GM12891 (cell line): Measurements from ENCODE around the gene ALKBH6.

Experiments used
- PAX5 ChIP-seq: IDR thresholded peaks from 2 replicates; pipeline ENCODE4 v1.6.1; 2011; ENCODE audit warnings: low read length, moderate library complexity, mild to moderate bottlenecking; ENCODE audit not compliant: insufficient read depth, severe bottlenecking
- POLR2A ChIP-seq: IDR thresholded peaks from 2 replicates; pipeline ENCODE4 v1.6.1; 2011; ENCODE audit warnings: low read depth, low read length, control low read depth
- POLR2AphosphoS5 ChIP-seq: IDR thresholded peaks from 2 replicates; pipeline ENCODE4 v1.6.1; 2011; ENCODE audit warnings: low read depth, low read length, control low read depth
- POU2F2 ChIP-seq: IDR thresholded peaks from 2 replicates; pipeline ENCODE4 v1.6.1; 2011; ENCODE audit warnings: low read depth, mild to moderate bottlenecking, control low read depth, low read length, moderate library complexity
- SPI1 ChIP-seq: IDR thresholded peaks from 2 replicates; pipeline ENCODE4 v1.6.1; 2011; ENCODE audit warnings: low read depth, low read length, control low read depth
- TAF1 ChIP-seq: IDR thresholded peaks from 2 replicates; pipeline ENCODE4 v1.6.1; 2011; ENCODE audit warnings: low read depth, low read length, control low read depth

- TF ChIP-seq POLR2AphosphoS5: no peak; the same call in 1 of the 2 replicates
- TF ChIP-seq POLR2A: 0 out of 2 replicates have a peak, but pooled peaks have one; percentile 1
- TF ChIP-seq TAF1: no peak; the same call in 1 of the 2 replicates
- no peak for TF ChIP-seq SPI1
- peak; percentile 1; the same call in 1 of the 2 replicates for TF ChIP-seq POU2F2
- no peak for TF ChIP-seq PAX5
Measured at GRCh38 chr19:36054733-36055686, 41.0 kb upstream of the ALKBH6 start, which contains the start of gene WDR62.
